ENCODE measurements around the gene SACS. TPM values are rescaled to one million over a fixed set of nuclear protein-coding genes. Genes with fewer than 3 reads are reported as not detected.

The SACS gene, protein sequence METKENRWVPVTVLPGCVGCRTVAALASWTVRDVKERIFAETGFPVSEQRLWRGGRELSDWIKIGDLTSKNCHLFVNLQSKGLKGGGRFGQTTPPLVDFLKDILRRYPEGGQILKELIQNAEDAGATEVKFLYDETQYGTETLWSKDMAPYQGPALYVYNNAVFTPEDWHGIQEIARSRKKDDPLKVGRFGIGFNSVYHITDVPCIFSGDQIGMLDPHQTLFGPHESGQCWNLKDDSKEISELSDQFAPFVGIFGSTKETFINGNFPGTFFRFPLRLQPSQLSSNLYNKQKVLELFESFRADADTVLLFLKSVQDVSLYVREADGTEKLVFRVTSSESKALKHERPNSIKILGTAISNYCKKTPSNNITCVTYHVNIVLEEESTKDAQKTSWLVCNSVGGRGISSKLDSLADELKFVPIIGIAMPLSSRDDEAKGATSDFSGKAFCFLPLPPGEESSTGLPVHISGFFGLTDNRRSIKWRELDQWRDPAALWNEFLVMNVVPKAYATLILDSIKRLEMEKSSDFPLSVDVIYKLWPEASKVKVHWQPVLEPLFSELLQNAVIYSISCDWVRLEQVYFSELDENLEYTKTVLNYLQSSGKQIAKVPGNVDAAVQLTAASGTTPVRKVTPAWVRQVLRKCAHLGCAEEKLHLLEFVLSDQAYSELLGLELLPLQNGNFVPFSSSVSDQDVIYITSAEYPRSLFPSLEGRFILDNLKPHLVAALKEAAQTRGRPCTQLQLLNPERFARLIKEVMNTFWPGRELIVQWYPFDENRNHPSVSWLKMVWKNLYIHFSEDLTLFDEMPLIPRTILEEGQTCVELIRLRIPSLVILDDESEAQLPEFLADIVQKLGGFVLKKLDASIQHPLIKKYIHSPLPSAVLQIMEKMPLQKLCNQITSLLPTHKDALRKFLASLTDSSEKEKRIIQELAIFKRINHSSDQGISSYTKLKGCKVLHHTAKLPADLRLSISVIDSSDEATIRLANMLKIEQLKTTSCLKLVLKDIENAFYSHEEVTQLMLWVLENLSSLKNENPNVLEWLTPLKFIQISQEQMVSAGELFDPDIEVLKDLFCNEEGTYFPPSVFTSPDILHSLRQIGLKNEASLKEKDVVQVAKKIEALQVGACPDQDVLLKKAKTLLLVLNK (N-terminal part only)
- 6.8 to 14.9 TPM (median 11.5 TPM) in 5 replicates for total RNA-seq (2022; extraction: Qiagen RNA extraction; ENCODE audit: low read depth)

DNA sequence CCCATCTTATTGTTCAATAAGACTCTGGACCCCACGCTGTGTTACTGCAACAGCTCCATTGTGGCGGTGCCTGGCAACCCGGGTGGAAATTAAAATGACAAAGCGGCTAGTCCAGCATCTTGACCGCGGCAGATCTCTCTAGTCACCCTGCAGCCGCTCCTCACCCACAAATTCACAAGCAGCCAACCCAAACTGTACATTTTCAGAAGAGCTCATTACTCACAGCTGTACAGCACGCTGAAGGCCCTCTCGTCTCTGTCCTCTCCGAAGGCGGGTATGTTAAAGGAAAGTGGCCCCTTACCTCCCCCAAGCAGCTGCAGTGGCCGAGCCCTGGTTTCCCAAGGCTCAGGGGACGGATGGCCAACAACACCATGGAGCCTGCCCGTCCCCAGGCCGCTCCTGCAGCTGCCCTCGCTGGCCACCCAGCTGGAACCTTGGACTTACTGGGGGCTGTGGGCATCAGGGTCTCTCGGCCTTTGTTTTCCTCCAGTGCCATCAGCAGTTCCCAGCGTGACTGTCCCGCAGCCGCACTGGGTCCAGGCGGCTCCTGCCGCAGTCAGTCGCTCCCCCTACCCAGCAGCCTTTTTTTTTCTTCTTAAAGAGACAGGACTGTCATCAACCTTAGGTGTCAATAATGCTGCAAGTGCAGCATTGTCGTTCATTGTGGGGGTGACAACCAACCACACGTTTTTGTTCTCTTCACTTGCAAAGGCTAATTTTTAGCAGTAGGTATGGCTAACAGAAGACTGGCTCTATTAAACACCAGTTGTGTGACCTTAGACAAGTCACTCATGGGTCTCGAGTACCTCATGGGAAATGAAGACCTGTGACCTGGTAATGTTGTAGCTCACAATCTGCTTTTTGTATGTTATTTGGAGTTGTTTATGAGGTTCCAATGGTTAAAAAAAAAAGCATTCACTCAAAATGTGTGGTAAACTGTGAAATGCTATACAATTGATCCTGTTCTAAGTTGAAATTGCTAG, at the start of gene SACS:
TSS of gene SACS (minus strand) at position 532 of the 983 bp plus-strand sequence. CDS start 22,463 bp downstream, outside the sequence.

Other genes with a start within 250 kb of the SACS start
- gene TNFRSF19, start 136.7 kb upstream of the SACS start, total RNA-seq (2022; extraction: Qiagen RNA extraction; ENCODE audit: low read depth), result 2.4 to 4.0 TPM (median 3.5 TPM) in 5 replicates